Measurements from ENCODE around the gene LPXN.

The LPXN gene

GRCh38 chr11:58575377-58576020, at the start of gene LPXN:
Gene LPXN, minus strand, starts transcription at chr11:58575856. Its CDS starts 84 bp downstream, at chr11:58575772.
- no peak for DNase-seq (ENCODE audit: low spot score)

GRCh38 chr11:58625086-58625485, 49.4 kb upstream of the LPXN start:
- DNase-seq (ENCODE audit: low spot score) = no peak

- DNase-seq (ENCODE audit: low spot score) = no peak
Observed at GRCh38 chr11:58622344-58622743, 46.7 kb upstream of the LPXN start, which contains the start of gene CNTF. Gene CNTF, plus strand, starts transcription at chr11:58622665. Its CDS starts 88 bp downstream, at chr11:58622753.

- no peak for DNase-seq (ENCODE audit: low spot score)
Observed at GRCh38 chr11:58621586-58622262, 46.1 kb upstream of the LPXN start.

- no peak for DNase-seq (ENCODE audit: low spot score)
Observed at GRCh38 chr11:58617976-58618557, 42.4 kb upstream of the LPXN start.

GRCh38 chr11:58616594-58616993, 40.9 kb upstream of the LPXN start:
- no peak for DNase-seq (ENCODE audit: low spot score)

- DNase-seq (ENCODE audit: low spot score) = no peak
Observed at GRCh38 chr11:58615559-58615958, 39.9 kb upstream of the LPXN start.

DNA sequence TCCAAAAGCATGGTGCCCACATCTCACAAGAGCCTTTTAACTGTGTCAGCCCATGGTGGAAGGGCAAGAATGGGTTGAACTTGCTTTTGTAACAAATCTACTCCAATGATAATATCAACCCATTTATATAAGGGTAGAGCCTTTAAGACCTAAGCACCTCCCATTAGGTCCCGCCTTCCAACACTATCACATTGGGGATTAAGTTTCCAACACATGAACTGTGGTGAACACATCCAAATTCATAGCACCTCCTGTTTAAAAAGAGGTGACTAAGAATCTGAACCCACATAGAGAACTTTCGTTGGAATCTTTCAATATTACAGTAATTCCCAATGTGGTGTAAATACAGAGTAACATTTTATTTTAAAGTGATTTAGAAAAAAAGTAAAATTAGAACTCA, 37.6 kb upstream of the LPXN start:
- DNase-seq (ENCODE audit: low spot score) = no peak

DNA sequence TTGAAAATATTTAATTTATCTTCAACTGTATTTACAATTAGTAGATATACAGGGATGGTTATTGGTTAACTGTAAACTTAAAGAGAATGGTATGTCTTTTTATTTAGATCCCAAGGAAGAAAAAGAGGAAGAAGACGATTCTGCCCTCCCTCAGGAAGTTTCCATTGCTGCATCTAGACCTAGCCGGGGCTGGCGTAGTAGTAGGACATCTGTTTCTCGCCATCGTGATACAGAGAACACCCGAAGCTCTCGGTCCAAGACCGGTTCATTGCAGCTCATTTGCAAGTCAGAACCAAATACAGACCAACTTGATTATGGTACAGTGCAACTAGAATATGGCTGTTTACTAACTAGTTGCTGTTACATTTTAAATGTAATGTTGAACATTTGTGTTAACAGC, 34.1 kb upstream of the LPXN start:
- no peak for DNase-seq (ENCODE audit: low spot score)

DNA sequence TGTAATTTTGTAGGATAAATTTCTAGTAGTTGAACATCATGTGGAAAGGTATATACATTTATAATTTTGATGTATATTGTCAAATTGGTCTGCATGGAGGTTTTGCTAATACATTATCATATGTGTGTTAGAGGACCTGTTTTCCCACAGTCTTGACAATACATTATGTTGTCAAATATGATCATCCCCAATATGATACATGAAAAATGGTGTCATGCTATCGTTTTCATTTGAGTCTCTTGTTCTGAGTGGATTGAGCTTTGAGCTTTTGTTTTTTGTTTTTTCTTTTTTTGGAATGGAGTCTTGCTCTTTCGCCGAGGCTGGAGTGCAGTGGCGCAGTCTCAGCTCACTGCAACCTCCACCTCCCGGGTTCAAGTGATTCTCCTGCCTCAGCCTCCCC, 32.7 kb upstream of the LPXN start:
- no peak for DNase-seq (ENCODE audit: low spot score)

DNA sequence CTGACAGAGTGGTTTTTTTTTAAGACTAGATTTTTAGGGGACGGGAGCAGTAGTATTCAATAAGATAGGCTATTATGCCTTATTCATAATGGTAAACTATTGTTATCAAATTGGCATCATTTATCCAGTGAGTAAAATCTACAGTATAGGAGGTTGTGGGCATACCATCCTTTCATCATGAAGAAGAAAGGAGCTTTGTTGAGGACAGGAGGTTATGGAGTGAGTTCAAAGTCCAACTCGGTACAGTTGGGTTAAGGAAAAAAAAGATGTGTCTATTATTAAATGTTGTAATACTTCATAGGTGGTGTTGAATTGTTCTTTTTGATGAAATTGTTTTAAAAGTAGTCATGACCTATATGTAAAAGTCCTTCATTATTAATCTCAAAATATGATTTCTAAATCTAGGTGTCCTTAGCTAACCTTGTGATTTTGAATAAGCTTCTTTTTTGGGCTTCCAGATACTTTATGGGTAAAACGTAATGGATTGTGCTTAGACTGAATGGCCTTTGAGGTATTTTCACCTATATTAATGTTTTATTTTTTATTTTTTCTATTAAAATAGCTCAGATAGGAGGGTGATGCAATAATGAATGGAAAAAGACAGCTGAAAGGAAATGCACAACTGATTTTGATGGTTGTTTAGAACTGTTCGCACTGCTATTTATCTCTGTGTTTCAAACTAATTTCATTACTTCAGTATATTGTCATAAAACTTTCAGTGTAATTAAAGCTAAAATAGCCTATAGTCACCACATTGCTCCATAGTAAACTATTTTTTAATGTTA, 31.5 kb upstream of the LPXN start:
- no peak for DNase-seq (ENCODE audit: low spot score)

DNA sequence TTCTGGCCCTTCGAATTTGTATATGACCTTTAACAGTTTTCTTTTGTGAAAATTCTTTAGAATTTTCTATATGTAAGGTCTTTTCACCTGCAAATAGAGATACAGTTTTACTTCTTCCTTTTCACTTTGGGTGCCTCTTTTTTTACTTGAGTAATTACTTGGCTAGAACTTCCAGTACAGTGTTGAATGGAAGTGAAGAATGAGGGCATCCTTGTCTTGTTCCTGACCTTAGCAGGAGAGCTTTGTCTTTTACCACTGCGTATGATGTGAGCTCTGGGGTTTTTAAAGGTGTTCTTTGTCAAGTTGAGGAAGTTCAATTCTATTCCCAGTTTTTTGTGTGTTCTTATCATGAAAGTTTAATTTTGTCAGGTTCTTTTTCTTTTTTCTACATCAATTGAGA, 24.9 kb upstream of the LPXN start:
- DNase-seq (ENCODE audit: low spot score) = no peak

- no peak for DNase-seq (ENCODE audit: low spot score)
Observed at GRCh38 chr11:58597486-58598144, 22.0 kb upstream of the LPXN start.

DNA sequence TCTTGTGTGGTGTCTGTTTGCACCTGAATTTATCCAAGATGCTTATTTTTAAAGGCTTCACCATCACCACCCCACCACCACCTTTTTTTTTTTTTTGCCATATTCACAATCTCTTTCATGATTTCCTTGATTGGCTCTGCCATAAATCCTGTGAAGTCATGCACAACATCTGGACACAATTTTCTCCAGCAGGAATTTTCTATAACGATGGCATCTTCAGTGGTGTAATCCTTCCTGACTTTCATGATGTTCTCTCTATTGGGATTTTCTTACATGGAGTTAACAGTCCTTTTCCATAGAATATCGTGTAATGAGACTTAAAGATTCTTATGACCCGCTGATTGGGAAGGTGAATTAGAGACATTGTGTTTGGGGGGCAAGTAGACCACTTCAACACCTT, 21.0 kb upstream of the LPXN start:
- DNase-seq (ENCODE audit: low spot score) = no peak

- DNase-seq (ENCODE audit: low spot score) = no peak
Observed at GRCh38 chr11:58594826-58595225, 19.2 kb upstream of the LPXN start.

DNA sequence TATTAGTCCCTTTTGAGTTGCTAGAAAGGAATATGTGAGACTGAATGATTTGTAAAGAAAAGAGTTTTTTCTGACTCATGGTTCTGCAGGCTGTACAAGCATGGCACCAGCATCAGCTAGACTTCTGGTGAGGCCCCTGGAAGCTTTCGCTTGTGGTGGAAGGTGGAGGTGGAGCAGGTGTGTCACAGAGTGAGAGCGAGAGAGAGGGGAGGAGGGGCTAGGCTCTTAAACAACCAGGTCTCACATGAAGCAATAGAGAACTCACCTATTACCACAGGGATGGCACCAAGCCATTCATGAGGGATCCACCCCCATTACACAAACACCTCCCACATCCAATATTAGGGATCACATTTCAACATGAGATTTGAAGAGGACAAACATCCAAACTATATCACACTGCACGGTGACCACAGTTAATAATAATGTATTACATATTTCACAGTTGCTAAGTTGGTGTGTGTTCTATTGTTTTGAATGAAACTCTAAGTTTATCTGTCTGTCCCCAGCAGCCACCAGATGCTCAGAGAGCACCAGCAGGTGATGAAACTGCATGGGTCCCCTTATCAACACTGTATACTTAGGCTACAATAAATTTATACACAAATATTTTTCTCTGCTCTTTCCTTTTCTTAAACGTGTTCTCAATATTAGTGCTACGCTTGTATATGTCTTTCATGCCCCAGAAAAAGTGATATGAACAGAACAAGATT, 17.3 kb upstream of the LPXN start:
- DNase-seq (ENCODE audit: low spot score) = no peak

DNA sequence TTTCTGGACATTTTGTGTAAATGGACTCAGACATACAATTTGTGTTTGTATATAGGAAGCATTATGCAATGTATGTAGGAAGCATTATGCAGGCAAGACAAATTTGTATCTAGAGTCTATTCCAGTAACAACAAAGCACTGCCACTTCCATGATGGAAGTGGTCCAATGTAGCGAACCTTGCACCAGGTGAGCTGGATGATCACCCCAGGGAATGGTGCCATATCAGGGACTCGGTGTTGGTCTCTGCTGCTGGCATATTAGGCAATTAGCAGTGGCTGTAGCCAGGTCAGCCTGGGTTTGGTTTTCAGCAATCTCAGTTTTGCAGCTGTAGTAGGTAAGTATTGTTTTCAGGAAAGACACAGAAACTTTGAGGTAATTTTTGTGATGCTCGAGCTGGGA, 16.0 kb upstream of the LPXN start:
- no peak for DNase-seq (ENCODE audit: low spot score)

DNA sequence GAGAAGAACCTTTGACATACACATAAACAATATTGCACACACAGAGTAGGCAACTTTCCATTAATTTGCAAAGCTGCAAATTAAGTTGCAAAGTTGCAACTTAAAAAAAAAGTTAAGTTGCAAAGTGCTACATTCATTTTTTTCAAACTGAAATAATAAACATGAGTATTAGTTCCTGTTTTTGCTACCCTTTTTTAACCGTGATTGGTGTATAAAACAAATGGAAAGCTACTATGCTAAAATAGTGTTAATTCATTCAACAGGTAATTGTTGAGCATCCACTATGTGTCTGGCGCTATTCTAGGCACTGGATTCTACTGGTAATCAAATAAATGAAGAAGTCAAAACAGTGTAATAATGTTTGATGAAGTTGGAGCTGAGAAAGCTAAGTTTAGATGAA, 11.3 kb upstream of the LPXN start:
- DNase-seq (ENCODE audit: low spot score) = no peak

DNA sequence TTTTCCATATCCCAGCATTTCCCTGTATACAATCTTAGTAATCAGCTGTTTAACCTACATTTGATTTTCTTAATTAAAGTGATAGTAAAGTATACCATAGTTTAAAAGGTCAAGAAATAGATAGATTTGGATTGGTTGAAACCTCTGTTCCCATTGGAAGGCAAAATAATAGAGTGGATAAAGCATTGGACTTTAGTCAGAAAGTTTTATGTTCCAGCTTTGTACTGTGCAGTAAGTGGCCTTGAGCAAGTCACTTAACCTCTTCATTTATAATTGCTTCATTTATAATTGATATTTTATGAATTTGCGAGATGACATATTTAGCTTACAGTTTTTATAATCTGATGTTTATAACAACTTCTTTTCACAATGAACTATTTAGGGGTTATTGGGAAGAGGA, 6.8 kb upstream of the LPXN start:
- no peak for DNase-seq (ENCODE audit: low spot score)

DNA sequence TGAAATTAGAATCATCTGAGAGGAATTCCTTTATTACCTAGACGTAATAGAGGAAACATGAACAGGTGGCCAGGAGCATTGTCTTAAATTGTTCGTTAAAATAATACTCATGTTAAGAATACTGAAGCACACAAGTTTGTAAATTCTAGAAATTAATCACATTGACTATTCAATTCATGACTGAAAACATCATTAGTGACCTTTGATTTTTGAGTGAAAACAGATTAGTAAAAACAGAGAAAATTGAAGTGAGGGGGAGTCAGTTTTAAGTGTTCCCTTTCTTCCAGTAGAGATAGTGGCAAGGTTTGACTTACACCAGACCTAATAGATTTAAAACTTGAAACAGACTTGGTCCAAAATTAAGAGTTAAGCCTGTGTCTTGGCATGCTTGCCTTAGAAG, 4.7 kb upstream of the LPXN start:
- DNase-seq (ENCODE audit: low spot score) = no peak

All from left forelimb (tissue), 1 donor.